HL-60/S4 treated with retinoic acid at 250 ng/mL for 4 days and 3 days (cell line): ENCODE results near the gene SLC6A16.
"Not testable (repeated sequence)": the region's sequence is repeated elsewhere in the genome, so short reads cannot be mapped to it uniquely, and the experiment has no call there.

Source experiments
- in situ Hi-C: fragments of 300-500 bp; cut with MboI; formaldehyde crosslinking; loops from 2 replicates; pipeline ENCODE4 v1.7.0; 2022; ENCODE audit warnings: low sequenced_read_pairs

The SLC6A16 gene

DNA sequence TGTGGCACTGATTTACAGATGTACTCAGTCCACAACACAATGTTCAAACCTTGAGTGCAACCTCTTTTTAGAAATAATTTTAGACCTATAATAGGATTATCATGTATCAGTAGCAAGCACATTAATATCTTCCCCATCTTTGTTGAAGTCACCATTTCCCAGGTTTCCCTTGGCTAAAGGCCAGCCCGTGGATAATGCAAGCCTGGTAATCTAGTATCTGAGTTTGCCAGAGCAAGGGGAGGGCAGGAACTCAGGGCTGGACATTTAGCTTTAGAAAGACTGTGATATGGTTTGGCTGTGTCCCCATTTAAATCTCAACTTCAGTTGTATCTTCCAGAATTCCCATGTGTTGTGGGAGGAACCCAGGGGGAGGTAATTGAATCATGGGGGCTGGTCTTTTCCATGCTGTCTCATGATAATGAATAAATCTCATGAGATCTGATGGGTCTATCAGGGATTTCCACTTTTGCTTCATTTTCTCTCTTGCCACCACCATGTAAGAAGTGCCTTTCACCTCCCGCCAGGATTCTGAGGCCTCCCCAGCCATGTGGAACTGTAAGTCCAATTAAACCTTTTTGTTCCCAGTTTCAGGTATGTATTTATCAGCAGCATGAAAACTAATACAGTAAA lies 37.7 kb downstream of the SLC6A16 start:
- in situ Hi-C loops = no loop called here

GRCh38 chr19:49282184-49282583 lies 42.8 kb downstream of the SLC6A16 start:
- in situ Hi-C loops = no loop called here

- in situ Hi-C loops = no loop called here
Observed at GRCh38 chr19:49272204-49272603, 52.8 kb downstream of the SLC6A16 start.

GRCh38 chr19:49271080-49271753 lies 53.8 kb downstream of the SLC6A16 start:
- in situ Hi-C loops = no loop called here

- in situ Hi-C loops = not testable (repeated sequence)
Observed at GRCh38 chr19:49266409-49266808, 58.6 kb downstream of the SLC6A16 start.

DNA sequence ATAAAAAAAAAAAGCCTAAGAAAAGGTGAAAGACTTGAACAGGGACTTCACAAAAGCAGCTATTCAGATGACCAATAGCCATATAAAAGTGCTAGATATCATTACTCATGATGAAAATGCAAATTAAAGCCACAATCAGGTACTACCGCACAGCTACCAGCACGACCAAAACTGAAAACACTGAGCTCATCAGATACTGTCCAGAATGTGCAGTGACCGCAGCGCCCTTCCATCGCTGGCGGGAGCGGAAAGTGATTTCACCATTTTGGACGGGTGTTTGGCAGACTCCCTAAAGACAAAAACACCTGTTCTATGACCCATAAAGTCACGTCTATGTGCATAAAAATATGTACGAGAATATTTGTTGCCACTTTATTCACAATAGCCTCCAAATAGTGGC lies 60.7 kb downstream of the SLC6A16 start:
- in situ Hi-C loops = no loop called here

- in situ Hi-C loops = no loop called here
Observed at GRCh38 chr19:49261602-49262001, 63.4 kb downstream of the SLC6A16 start.

GRCh38 chr19:49256691-49257090 lies 68.3 kb downstream of the SLC6A16 start:
- in situ Hi-C loops = no loop called here

DNA sequence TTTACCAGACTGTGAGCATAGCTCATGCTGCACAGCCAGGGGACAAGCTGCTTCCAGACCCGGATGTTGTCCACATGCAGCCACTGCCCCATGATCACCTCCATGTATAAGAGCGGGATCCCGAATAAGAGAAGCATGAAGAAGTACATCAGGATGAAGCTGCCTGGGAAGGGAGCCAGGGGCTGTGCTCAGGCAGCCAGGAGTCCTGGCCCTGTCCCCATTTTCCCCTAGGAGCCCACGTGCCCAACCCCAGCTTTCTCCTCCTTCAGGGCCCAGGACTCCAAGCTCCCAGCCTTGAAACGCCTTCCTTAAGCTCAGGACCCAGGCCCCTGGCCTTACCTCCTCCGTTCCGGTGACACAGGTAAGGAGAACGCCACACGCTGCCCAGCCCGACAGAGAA lies 69.3 kb downstream of the SLC6A16 start:
- in situ Hi-C loops = no loop called here

DNA sequence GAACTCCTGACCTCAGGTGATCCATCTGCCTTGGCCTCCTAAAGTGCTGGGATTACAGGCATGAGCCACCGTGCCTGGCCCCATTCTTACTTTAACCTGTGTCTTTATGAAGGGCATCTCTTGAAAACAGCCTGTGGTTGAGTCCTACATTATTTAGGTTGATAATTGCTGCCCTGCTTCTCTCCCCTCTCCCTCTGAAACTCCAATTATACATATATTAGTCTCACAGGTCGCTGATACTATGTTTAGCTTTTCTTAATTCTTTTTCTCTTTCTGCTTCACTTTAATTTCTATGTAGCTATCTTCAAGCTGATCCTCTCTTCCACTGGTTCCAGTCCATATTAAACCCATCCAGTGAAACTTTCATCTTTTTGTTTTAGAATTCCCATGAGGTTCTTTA lies 75.1 kb downstream of the SLC6A16 start:
- in situ Hi-C loops = no loop called here

DNA sequence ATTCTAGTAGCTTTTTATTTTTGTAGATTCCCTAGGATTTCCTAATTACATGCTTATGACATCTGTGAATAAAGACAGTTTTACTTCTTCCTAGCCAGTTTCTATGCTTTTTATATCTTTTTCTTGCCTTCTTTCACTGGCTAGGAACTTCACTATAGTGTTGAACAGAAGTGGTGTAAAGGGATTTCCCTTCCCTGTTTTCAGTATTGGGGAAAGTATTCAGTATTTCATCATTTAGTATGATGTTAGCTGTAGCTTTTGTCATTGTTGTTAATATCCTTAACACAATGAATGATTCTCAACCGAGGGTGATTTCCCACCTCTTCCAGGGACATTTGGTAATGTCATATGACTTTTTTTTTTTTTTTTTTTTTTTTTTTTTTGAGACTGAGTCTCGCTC lies 77.3 kb downstream of the SLC6A16 start:
- in situ Hi-C loops = no loop called here

DNA sequence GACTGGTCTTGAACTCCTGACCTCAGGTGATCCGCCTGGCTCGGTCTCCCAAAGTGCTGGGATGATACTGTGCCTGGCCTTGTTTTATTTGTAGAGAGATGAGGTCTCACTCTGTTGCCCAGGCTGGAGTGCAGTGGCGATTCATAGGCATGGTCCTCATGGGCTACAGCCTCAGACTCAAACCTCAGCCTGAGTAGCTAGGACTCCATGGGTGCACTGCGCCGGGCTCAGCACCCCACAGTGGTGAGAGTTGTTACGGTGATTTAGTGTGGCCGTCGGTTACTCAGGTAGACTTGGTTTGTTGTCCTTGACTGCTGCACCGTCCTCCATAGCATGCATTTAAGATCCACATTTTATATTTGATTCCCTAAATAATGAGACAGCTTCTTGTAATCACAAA lies 80.7 kb downstream of the SLC6A16 start:
- in situ Hi-C loops = no loop called here

DNA sequence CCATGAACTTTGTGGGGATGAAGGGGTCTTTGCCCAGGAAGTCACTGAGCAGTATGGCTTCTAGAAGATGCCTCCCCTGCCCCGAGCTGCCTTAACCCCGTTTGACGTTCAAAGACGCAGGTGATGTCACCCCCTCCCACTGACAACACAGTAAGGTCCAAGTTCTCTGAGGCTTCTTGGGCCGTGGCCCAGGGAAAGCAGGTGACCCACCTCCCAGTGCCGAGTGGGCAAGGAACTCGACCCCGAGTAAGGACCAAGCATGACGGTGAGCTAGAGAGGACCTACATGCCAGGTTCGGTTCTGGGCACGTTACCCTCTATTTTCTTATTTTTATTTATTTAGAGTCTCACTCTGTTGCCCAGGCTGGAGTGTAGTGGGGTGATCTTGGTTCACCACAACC lies 81.3 kb downstream of the SLC6A16 start:
- in situ Hi-C loops = no loop called here

- in situ Hi-C loops = no loop called here
Observed at GRCh38 chr19:49243129-49243528, 81.9 kb downstream of the SLC6A16 start.

GRCh38 chr19:49241769-49242168 lies 83.2 kb downstream of the SLC6A16 start:
- in situ Hi-C loops = no loop called here
